GM23338 (cell line): ENCODE measurements around the gene ADAMTSL4. TPM values are rescaled to one million over a fixed set of nuclear protein-coding genes. Genes with fewer than 3 reads are reported as not detected.

Experiments
- CREB1 ChIP-seq: fragments of 250-450 bp; sonication (Bioruptor Pico); IDR thresholded peaks from 2 replicates; pipeline ENCODE4 v1.5.0; 2020; ENCODE audit warnings: low read depth, mild to moderate bottlenecking, moderate library complexity
- ETS1 ChIP-seq: IDR thresholded peaks from 2 replicates; pipeline ENCODE4 v1.6.1; 2016; ENCODE audit warnings: antibody characterized with exemption
- EZH2phosphoT487 ChIP-seq: fragments of 200-600 bp; sonication (generic); IDR thresholded peaks from one replicate; pipeline ENCODE4 v1.8.1; 2018; ENCODE audit warnings: antibody characterized with exemption; ENCODE audit not compliant: unreplicated experiment
- JUNB ChIP-seq: IDR thresholded peaks from one replicate; pipeline ENCODE4 v1.6.1; 2016; ENCODE audit warnings: antibody characterized with exemption; ENCODE audit not compliant: unreplicated experiment
- NANOG ChIP-seq: IDR thresholded peaks from 2 replicates; pipeline ENCODE4 v1.6.1; 2016; ENCODE audit warnings: antibody characterized with exemption, borderline replicate concordance
- ZNF114 ChIP-seq: fragments of 250-450 bp; sonication (Bioruptor Pico); IDR thresholded peaks from 2 replicates; pipeline ENCODE4 v1.5.0; 2020; ENCODE audit warnings: mild to moderate bottlenecking, moderate library complexity
- ZNF331 ChIP-seq: fragments of 250-450 bp; sonication (Bioruptor Pico); IDR thresholded peaks from 2 replicates; pipeline ENCODE4 v1.5.0; 2020; ENCODE audit warnings: low read depth, mild to moderate bottlenecking, moderate library complexity
- ZNF462 ChIP-seq: fragments of 250-450 bp; sonication (Bioruptor Pico); IDR thresholded peaks from 2 replicates; pipeline ENCODE4 v1.5.0; 2020; ENCODE audit warnings: mild to moderate bottlenecking, moderate library complexity
- polyA plus RNA-seq: library from polyadenylated mRNA; unstranded; fragments of >200 nt; fragmentation: Nextera tagmentation; extraction: Ambion mirVana; gene quantifications from 2 replicates; pipeline ENCODE4 v1.2.1, GENCODE V29; 2016
- total RNA-seq: library from RNA; depleted of rRNA; stranded (reverse); fragments of >200 nt; shearing (Covaris generic); gene quantifications from 2 replicates; pipeline ENCODE4 v1.2.3, GENCODE V29; 2014

ADAMTSL4 gene
- total and polyA plus RNA-seq, 2 experiments from 2014 or later = 5.3 to 5.8 TPM

GRCh38 chr1:150578272-150579109 lies 29.3 kb downstream of the ADAMTSL4 start (continued):
- TF ChIP-seq ETS1 (no peak; the same call in 1 of the 2 replicates), ZNF462 (CRISPR knock-in tag) (no peak), JUNB (no peak), ZNF114 (CRISPR knock-in tag) (no peak), CREB1 (CRISPR knock-in tag) (no peak), ZNF331 (no peak), EZH2phosphoT487 (no peak), NANOG (no peak)
